NCI-H1694 (cell line): Measurements from ENCODE around the gene GNB2.
A peak's percentile ranks its signal among the peaks of the same experiment; 100 is the strongest.
"Not testable (repeated sequence)": the region's sequence is repeated elsewhere in the genome, so short reads cannot be mapped to it uniquely, and the experiment has no call there.

Experiments used
- DNase-seq: peaks from one replicate; lab custom pipeline; 2025; lab: John Stamatoyannopoulos, UW

Gene GNB2

GRCh38 chr7:100665168-100665726 lies 8.3 kb upstream of the GNB2 start:
- no peak for DNase-seq

DNA sequence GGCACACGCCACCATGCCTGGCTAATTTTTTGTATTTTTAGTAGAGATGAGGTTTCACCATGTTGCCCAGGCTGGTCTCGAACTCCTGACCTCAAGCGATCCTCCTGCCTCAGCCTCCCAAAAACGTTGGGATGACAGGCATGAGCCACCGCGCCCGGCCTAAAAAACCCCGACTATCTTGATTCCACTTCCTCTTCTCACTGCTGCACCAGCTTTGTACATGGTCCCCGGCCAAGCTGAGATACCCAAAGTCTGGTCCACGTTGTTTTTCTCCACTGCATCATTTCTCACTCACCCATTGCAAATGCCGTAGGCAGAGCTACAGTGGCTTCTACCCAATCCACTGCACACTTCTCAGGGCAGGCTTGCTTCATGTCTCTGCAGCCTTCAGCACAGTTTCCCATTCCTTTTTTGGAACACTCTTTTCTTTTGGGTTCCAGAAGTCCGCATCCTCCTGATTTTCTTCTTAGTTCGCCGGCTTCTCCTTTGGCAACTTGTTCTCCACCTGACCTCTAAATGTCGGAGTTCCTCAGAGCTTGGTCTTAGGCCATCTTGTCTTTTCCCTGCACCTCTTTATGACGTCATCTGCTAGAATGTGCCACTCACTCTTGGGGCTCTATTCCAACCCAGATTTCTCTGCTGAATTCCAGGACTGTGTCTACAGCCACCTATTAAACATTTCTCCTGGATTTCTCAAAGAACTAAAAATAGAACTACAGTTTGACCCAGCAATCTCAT lies 6.0 kb upstream of the GNB2 start:
- DNase-seq, result no peak

DNA sequence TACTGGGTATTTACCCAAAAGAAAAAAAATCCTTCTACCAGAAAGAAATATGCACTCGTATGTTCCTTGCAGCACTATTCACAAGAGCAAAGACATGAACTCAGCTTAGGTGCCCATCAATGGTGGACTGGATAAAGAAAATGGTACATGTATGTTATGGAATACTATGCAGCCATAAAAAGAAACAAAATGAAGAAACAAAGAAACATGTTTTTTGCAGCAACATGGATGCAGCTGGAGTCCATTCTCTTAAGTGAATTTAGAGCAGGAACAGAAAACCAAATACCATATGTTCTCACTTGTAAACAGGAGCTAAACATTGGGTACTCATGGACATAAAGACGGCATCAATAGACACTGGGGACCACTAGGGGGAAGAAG lies 5.5 kb upstream of the GNB2 start:
- DNase-seq, result no peak

GRCh38 chr7:100669106-100669505 lies 4.4 kb upstream of the GNB2 start:
- DNase-seq, result not testable (repeated sequence)

GRCh38 chr7:100670074-100670473 lies 3.5 kb upstream of the GNB2 start:
- no peak for DNase-seq

DNA sequence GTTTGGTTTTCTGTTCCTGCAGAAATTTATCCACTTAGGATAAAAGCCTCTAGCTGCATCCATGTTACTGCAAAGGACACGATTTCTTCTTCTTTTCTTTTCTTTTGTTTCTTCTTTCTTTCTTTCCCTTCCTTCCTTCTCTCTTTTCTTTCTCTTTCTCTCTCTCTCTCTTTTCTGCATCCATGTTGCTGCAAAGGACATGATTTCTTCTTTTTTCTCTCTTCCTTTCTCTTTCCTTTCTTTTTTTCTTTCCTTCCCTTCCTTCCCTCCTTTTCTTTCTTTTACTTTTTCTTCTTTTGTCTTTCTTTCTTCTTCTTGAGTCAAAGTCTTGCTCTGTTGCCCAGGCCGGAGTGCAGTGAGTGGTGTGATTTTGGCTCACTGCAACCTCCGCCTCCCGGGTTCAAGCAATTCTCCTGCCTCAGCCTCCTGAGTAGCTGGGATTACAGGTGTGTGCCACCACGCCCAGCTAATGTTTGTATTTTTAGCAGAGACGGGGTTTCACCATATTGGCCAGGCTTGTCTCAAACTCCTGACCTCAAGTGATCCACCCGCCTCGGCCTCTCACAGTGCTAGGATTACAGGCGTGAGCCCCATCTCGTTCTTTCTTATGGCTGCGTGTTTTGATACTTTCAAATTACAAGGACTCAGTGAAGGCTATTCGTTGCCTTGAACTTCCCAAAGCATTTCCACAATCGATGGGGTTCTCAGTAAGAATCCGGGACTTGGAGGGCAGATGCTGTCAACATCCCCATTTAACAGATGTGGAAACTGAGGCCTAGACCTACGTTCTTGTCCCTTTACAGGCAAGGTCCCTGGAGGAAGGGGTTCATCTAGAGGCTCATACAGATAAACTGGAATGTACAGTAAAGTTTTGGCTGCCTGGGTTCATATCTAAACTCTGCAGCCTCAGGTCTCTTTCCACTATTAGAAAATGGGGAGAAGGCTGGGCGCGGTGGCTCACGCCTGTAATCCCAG lies 1.9 kb upstream of the GNB2 start:
- DNase-seq, result no peak

DNA sequence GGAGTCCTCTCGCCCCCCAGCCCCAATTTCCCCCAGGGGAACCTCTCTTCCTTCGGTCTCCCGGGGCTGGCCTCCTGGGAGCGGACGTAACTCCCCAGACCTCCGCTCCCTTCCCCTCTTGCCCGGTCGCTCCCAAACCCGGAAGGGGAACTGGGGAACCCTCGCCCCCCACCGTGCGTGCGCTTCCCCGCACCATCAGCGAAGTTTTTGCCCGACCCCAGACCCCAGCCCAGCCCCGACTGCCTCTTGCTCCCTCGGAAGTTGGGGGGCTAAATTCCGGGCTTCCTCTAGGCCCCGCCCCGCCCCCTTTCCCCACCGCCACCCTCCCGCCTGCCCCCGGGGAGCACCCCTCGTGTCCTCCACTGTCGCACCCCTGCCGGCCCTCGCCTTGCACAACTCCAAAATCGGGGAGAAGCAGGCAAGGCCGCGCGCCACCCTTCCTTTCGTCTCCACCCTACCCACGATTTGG lies 436 bp downstream of the GNB2 start:
- DNase-seq, result no peak

GRCh38 chr7:100674411-100675104 lies 1.0 kb downstream of the GNB2 start:
- peak; percentile 14 for DNase-seq

GRCh38 chr7:100675105-100675451 lies 1.5 kb downstream of the GNB2 start:
- DNase-seq, result no peak

GRCh38 chr7:100675581-100676350 lies 2.2 kb downstream of the GNB2 start:
- peak; percentile 12 for DNase-seq

- DNase-seq, result no peak
These were observed 3.2 kb downstream of the GNB2 start for GRCh38 chr7:100676501-100677306.

DNA sequence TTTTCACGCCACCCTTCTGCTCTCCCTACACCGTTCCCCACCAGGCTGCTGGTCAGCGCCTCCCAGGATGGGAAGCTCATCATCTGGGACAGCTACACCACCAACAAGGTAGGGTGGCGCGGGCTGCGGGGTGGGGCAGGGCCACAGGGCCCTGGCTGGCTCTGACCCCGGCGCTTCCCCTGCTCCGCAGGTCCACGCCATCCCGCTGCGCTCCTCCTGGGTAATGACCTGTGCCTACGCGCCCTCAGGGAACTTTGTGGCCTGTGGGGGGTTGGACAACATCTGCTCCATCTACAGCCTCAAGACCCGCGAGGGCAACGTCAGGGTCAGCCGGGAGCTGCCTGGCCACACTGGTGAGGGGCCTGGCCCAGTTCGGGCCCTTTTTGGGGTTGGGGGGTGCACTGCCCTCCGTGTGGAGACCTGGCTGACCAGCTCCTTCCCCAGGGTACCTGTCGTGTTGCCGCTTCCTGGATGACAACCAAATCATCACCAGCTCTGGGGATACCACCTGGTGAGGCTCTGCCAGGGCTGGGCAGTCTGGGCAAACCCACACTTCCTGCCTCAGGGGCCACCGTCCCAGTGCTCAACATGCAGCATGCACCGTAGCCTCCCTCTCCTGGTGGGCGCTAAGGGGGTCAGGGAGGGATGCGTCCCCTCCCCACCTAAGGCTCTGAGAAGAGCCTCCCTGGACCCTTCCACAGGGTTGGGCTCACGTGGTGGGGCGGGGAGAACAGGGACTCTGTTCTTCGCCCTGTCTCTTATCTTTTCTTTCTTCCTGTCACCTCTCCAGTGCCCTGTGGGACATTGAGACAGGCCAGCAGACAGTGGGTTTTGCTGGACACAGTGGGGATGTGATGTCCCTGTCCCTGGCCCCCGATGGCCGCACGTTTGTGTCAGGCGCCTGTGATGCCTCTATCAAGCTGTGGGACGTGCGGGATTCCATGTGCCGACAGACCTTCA lies 4.0 kb downstream of the GNB2 start:
- DNase-seq, result no peak

GRCh38 chr7:100678291-100678984 lies 4.9 kb downstream of the GNB2 start:
- no peak for DNase-seq

GRCh38 chr7:100679129-100679926 lies 5.8 kb downstream of the GNB2 start:
- DNase-seq, result no peak

DNA sequence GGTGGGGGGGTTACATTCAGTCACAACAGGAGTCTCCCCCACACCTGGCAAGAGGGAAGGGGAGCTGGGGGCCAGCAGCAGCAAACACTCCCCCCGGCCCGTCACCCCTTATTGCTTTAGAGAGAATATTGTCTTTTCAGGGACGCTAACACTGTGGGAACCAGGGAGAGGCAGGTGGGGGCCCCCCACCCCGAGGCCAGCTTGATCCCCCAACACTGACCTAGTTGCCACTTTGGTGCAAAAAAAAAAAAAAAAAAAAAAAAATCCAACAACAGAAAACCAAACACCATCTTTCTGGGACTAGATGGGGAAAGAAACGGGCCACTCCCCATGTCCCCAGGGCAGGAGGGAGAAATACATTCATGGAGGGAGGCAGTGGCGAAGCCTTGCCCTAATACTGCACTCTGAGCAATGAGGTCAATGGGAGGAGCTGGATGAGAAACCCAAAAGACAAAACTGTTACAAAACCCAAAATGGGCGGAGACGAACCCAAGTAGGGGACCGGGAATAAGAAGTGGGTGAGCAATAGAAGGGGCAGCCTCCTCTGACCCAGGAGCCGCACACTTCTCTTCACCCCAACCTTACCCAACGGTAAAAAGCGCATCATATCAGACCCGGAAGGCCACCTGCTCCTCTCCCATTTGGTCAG lies 6.5 kb downstream of the GNB2 start:
- no peak for DNase-seq

- no peak for DNase-seq
These were observed 7.2 kb downstream of the GNB2 start for GRCh38 chr7:100680576-100681271.
